Upper lobe of left lung (tissue), 6 donors: ENCODE data around the gene C5orf34. TPM values are rescaled to one million over a fixed set of nuclear protein-coding genes. Genes with fewer than 3 reads are reported as not detected.

ENCODE experiments used
- ATAC-seq, 2 donors: fragments of 200-7000 bp; cut with Tn5 transposase; one replicate each; pipeline ENCODE4 v1.9.1; 2022; ENCODE audit warnings: mild to moderate bottlenecking in 2 of 2, moderate library complexity in 2 of 2; ENCODE audit not compliant: low FRiP score in 2 of 2
- DNase-seq, 2 donors: peaks; one replicate each; pipeline ENCODE4 v3.0.0-alpha.2; 2019 to 2020
- H3K27ac ChIP-seq, 4 donors: fragments of 200-600 bp; sonication (generic); one replicate each; pipeline ENCODE4 v1.5.1; 2016 to 2019
- H3K27me3 ChIP-seq, 4 donors: fragments of 200-600 bp; sonication (generic); one replicate each; pipeline ENCODE4 v1.5.1; 2017 to 2019
- H3K36me3 ChIP-seq, 4 donors: fragments of 200-600 bp; sonication (generic); one replicate each; pipeline ENCODE4 v1.5.1; 2016 to 2019
- H3K4me1 ChIP-seq, 4 donors: fragments of 200-600 bp; sonication (generic); one replicate each; pipeline ENCODE4 v1.5.1; 2018 to 2019
- H3K4me3 ChIP-seq, 4 donors: fragments of 200-600 bp; sonication (generic); one replicate each; pipeline ENCODE4 v1.5.1; 2017 to 2019; ENCODE audit warnings: mild to moderate bottlenecking in 2 of 4, moderate library complexity in 1 of 4
- H3K9me3 ChIP-seq, 4 donors: fragments of 200-600 bp; sonication (generic); one replicate each; pipeline ENCODE4 v1.5.1; 2018 to 2019
- EP300 ChIP-seq, 4 donors: sonication (generic); formaldehyde crosslinking; IDR thresholded peaks; one replicate each; pipeline ENCODE4 v1.5.1; 2017; ENCODE audit warnings: antibody characterized with exemption in 4 of 4, control low read depth in 2 of 4
- POLR2A ChIP-seq, 4 donors: fragments of 450-650 bp; IDR thresholded peaks; one replicate each; pipeline ENCODE4 v1.5.1; 2016 to 2017; ENCODE audit warnings: antibody characterized with exemption in 4 of 4, mild to moderate bottlenecking in 2 of 4
- POLR2AphosphoS5 ChIP-seq, 2 donors: sonication (generic); formaldehyde crosslinking; IDR thresholded peaks; one replicate each; pipeline ENCODE4 v1.5.1; 2017; ENCODE audit warnings: antibody characterized with exemption in 2 of 2
- WGBS, 2 donors: methylation state at CpG; one replicate each; pipeline ENCODE4 v1.1.5; 2017 to 2018; 5-methylcytosine and 5-hydroxymethylcytosine counted together
- total RNA-seq, 6 donors: library from RNA; depleted of rRNA in 4 of 6; stranded (reverse); fragments of >200 nt in 4 of 6; gene quantifications; one replicate each; pipeline versions ENCODE4 v1.1.0 to v1.2.1, GENCODE V29; 2016 to 2021
- TF ChIP-seq, protein P1 (sequence below), 6 experiments: fragments of 450-650 bp in 4 of 6; fragments of 200-600 bp in 2 of 6; sonication (generic) in 2 of 6; IDR thresholded peaks; one replicate each; pipeline ENCODE4 v1.5.1; 2016 to 2019; ENCODE audit warnings: antibody characterized with exemption in 6 of 6
- donor health status: DM: no; HTN: no; CAD: no; lungs with moderate emphysema.
- donor health status: DM: no; HTN: yes; CAD: no; lungs with severe emphysema.

C5orf34 gene
- total RNA-seq, 6 donors from 2014 or later, result 0.79 to 2.1 (median 1.1) TPM

DNA sequence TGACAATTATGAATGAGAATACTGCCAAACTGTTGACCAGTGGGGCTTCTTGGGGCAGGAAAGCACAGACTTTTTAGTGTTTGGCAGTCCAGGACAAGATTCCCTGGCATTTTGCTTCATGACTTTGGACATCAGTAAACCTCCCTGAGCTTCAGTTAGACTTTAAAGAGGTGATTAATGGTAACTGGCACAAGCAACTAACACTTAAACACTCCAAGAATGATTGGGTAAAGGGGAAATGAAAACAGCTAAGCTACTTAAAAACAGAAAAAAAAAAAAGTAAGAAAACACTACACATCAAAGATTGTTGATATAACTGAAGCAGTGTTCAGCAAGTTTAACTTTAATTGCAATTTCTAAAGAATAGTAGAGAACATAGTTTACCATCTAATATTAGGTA is 28.5 kb upstream of the C5orf34 start:
- ATAC-seq, result no peak
- TF ChIP-seq POLR2AphosphoS5 (IDR thresholded peaks at IDR 0.05), result no peak
- TF ChIP-seq, protein P1, sequence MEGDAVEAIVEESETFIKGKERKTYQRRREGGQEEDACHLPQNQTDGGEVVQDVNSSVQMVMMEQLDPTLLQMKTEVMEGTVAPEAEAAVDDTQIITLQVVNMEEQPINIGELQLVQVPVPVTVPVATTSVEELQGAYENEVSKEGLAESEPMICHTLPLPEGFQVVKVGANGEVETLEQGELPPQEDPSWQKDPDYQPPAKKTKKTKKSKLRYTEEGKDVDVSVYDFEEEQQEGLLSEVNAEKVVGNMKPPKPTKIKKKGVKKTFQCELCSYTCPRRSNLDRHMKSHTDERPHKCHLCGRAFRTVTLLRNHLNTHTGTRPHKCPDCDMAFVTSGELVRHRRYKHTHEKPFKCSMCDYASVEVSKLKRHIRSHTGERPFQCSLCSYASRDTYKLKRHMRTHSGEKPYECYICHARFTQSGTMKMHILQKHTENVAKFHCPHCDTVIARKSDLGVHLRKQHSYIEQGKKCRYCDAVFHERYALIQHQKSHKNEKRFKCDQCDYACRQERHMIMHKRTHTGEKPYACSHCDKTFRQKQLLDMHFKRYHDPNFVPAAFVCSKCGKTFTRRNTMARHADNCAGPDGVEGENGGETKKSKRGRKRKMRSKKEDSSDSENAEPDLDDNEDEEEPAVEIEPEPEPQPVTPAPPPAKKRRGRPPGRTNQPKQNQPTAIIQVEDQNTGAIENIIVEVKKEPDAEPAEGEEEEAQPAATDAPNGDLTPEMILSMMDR (IDR thresholded peaks at IDR 0.05), result no peak
- no peak for TF ChIP-seq POLR2A (IDR thresholded peaks at IDR 0.05)

GRCh38 chr5:43540746-43541145 is 25.8 kb upstream of the C5orf34 start:
- no peaks in the 10 kb centered on the region for H3K27me3 ChIP-seq
- ATAC-seq (no peak), DNase-seq (no peak)
- H3K27ac ChIP-seq, result no peak overlapping the region
- no peaks in the 10 kb centered on the region for H3K9me3 ChIP-seq
- peaks cover 18 to 91% (median 42%) of the 10 kb centered on the region in 4 donors for H3K36me3 ChIP-seq
- peaks cover 0 to 4% (median 0%) of the 10 kb centered on the region in 4 donors for H3K4me1 ChIP-seq
- TF ChIP-seq, protein P1 (IDR thresholded peaks at IDR 0.05), result no peak
- no peak for TF ChIP-seq POLR2A (IDR thresholded peaks at IDR 0.05)
- no peak for TF ChIP-seq EP300 (IDR thresholded peaks at IDR 0.05)
- TF ChIP-seq POLR2AphosphoS5 (IDR thresholded peaks at IDR 0.05), result no peak
- WGBS, 2 donors, result 92 to 94% methylated on average over 6 of the region's 6 CpGs
- H3K4me3 ChIP-seq, result no peak overlapping the region

More for the DNA sequence above, 28.5 kb upstream of the C5orf34 start:
- Histone ChIP-seq H3K27ac (no peak overlapping the region), H3K4me3 (no peak overlapping the region), H3K36me3 (peaks cover 10 to 89% (median 50%) of the 10 kb centered on the region in 4 donors), H3K27me3 (no peaks in the 10 kb centered on the region), H3K4me1 (peaks cover 0 to 4% (median 0%) of the 10 kb centered on the region in 4 donors), H3K9me3 (no peaks in the 10 kb centered on the region)
- DNase-seq, result no peak

DNA sequence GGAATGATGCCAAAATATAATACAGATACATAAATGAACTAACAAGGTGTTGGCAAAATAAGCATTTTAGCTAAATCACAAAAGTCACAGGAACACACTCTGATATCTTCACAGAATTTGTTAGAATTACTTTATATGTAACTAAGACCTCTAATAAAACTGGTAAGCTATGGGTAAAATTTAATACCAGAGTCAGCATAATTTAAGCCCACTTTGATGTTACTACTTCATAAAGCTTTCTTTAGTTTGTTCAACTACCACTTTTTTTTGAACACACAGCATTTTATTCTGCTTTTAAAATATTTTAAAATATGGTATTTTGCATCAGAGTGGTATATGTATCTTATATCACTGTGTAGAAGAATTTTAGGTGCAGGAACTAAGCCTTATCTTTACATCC is 22.0 kb upstream of the C5orf34 start:
- Histone ChIP-seq H3K27me3 (no peaks in the 10 kb centered on the region), H3K9me3 (no peaks in the 10 kb centered on the region), H3K4me1 (no peaks in the 10 kb centered on the region), H3K36me3 (peaks cover 41 to 93% (median 46%) of the 10 kb centered on the region in 4 donors), H3K27ac (no peak overlapping the region), H3K4me3 (no peak overlapping the region)
- ATAC-seq (no peak), DNase-seq (no peak)
- TF ChIP-seq, protein P1 (IDR thresholded peaks at IDR 0.05), result no peak
- TF ChIP-seq EP300 (IDR thresholded peaks at IDR 0.05), result no peak
- no peak for TF ChIP-seq POLR2AphosphoS5 (IDR thresholded peaks at IDR 0.05)
- TF ChIP-seq POLR2A (IDR thresholded peaks at IDR 0.05), result no peak

GRCh38 chr5:43533646-43534045 is 18.7 kb upstream of the C5orf34 start:
- H3K36me3 ChIP-seq, result peaks cover 49 to 90% (median 57%) of the 10 kb centered on the region in 4 donors
- 74 to 87% methylated on average over 2 of the region's 2 CpGs for WGBS, 2 donors

DNA sequence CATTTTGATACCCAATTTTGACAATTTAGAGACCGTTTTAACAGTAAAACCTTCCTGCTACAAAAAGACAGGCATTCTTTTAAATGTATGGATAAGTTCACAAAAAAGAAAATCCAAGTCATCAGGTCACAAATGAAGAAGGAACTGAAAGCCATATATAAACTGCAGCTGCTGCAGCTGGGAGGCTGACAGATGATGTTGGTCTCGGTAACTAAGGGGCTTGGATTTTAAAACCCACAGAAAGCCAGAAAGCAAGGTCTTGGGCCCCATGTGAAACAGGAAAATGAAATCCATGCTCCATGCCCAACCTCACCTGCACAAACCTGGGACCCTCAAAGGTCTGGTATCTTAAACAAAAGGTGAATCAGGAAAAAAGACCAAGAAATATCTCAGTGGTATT is 15.7 kb upstream of the C5orf34 start:
- WGBS, 2 donors, result 89 to 95% methylated on average over 2 of the region's 2 CpGs
- Histone ChIP-seq H3K4me3 (no peak overlapping the region), H3K27me3 (no peaks in the 10 kb centered on the region), H3K4me1 (no peaks in the 10 kb centered on the region), H3K9me3 (no peaks in the 10 kb centered on the region), H3K27ac (no peak overlapping the region), H3K36me3 (peaks cover 41 to 82% (median 60%) of the 10 kb centered on the region in 4 donors)
- DNase-seq (no peak), ATAC-seq (no peak)
- TF ChIP-seq POLR2AphosphoS5 (IDR thresholded peaks at IDR 0.05) (no peak), POLR2A (IDR thresholded peaks at IDR 0.05) (no peak), EP300 (IDR thresholded peaks at IDR 0.05) (no peak)
- TF ChIP-seq, protein P1 (IDR thresholded peaks at IDR 0.05), result no peak

More at GRCh38 chr5:43533646-43534045, 18.7 kb upstream of the C5orf34 start:
- TF ChIP-seq POLR2AphosphoS5 (IDR thresholded peaks at IDR 0.05) (no peak), EP300 (IDR thresholded peaks at IDR 0.05) (no peak), POLR2A (IDR thresholded peaks at IDR 0.05) (no peak)
- TF ChIP-seq, protein P1 (IDR thresholded peaks at IDR 0.05), result no peak
- Histone ChIP-seq H3K27ac (no peak overlapping the region), H3K4me1 (no peaks in the 10 kb centered on the region), H3K9me3 (no peaks in the 10 kb centered on the region), H3K27me3 (no peaks in the 10 kb centered on the region), H3K4me3 (no peak overlapping the region)
- DNase-seq (no peak), ATAC-seq (no peak)
